AG09309 (cell line): ENCODE measurements around the gene PLOD2.

Experiments used
- DNase-seq: peaks from one replicate; pipeline ENCODE4 v3.0.0-alpha.2; 2010; ENCODE audit warnings: low read depth
- H3K4me3 ChIP-seq: 2 replicates; pipeline ENCODE4 v1.5.1; 2011; ENCODE audit warnings: mild to moderate bottlenecking, low read depth, low read length, moderate library complexity; ENCODE audit not compliant: control insufficient read depth
- CTCF ChIP-seq: IDR thresholded peaks from 2 replicates; pipeline ENCODE4 v1.5.1; 2011; ENCODE audit warnings: mild to moderate bottlenecking, low read depth, low read length, inconsistent platforms; ENCODE audit not compliant: insufficient read depth, control insufficient read depth; ENCODE audit errors: missing control alignments

The PLOD2 gene

GRCh38 chr3:146040630-146041029 is 120.4 kb downstream of the PLOD2 start:
- no peak for DNase-seq
- TF ChIP-seq CTCF, result no peak

GRCh38 chr3:146037697-146038096 is 123.3 kb downstream of the PLOD2 start:
- no peak for TF ChIP-seq CTCF
- H3K4me3 ChIP-seq, result no peak overlapping the region
- DNase-seq, result no peak

More at GRCh38 chr3:146040630-146041029, 120.4 kb downstream of the PLOD2 start:
- H3K4me3 ChIP-seq, result no peak overlapping the region

GRCh38 chr3:146036281-146036680 is 124.7 kb downstream of the PLOD2 start:
- DNase-seq, result no peak
- H3K4me3 ChIP-seq, result no peak overlapping the region
- no peak for TF ChIP-seq CTCF

GRCh38 chr3:146035366-146035765 is 125.6 kb downstream of the PLOD2 start:
- no peak overlapping the region for H3K4me3 ChIP-seq
- no peak for TF ChIP-seq CTCF
- peak; percentile 28 for DNase-seq

GRCh38 chr3:146033950-146034349 is 127.0 kb downstream of the PLOD2 start:
- no peak for TF ChIP-seq CTCF
- DNase-seq, result no peak
- H3K4me3 ChIP-seq, result no peak overlapping the region

- TF ChIP-seq CTCF, result no peak
- DNase-seq, result no peak
- H3K4me3 ChIP-seq, result no peak overlapping the region
Observed at GRCh38 chr3:146026547-146026946, 134.4 kb downstream of the PLOD2 start.

GRCh38 chr3:146024260-146024659 is 136.7 kb downstream of the PLOD2 start:
- no peak for DNase-seq
- TF ChIP-seq CTCF, result no peak
- no peak overlapping the region for H3K4me3 ChIP-seq
